NCI-H2227 treated with DMSO at 0.1 percent for 48 hours (cell line): ENCODE measurements around the gene TBC1D22A.

Experiments
- DNase-seq: peaks from one replicate; lab custom pipeline; 2025; lab: John Stamatoyannopoulos, UW

Gene TBC1D22A

DNA sequence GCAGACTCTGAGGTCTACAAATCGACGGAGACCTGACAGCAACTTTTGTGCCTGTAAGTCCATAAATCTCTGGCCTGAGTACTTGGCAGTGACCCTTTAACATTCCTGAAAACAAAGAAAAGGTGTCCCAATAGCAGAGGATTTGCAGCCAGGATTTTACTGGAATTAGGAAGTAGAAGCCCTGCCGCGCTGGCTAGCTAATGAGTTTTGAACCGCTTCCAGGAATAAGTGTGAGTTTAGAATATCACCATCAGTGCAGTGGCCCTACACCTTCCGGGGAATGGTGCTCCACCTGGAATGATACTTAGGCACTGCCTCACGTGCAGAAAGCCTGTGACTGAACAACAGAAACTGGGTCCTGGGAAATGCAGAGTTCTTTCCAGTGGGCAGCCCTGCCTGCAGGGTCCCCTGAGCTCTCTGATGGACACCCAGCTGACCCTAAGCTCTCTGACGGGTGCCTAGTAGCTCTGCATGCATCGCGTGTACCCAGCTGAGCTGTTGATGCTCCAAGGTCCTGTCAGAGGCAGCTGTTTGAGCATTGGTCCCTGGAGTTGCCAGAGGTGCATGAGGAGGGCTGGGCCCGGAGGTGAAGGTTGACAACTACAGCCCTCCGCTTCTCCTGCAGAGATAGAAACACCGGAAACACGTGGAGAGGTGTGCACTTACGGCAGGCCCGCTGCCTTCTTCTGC lies 380.9 kb downstream of the TBC1D22A start:
- no peak for DNase-seq

DNA sequence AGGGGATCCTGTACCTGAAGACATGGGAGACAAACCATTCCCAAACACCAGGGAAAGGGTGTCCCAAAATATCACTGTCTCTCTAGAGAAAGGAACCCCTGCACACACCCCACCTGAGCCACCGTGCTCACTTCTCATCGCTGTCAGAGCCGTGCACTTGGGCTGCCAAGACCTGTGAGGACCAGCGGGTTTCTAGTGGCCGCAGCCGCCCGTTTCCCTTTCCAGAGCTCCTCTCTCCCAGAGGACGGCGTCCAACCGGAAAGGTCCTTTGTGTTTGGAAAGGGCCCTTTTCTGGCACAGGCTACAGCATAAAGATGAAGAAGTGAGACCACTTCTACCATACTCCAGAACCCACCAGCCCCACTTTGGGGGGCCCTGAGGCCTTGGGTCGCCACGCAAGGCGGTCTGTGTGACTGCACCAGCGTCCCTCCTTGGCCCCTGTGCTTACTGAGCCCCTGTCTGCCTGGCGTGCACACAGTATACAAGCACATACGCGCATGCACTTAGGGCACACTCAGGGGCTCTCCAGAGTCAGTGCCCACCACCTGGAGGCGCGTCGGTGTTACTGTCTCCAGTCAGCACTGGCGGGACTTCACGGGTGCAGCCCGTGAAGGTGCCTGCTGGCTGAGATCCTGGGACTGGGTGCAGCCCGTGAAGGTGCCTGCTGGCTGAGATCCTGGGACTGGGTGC lies 381.8 kb downstream of the TBC1D22A start:
- no peak for DNase-seq

DNA sequence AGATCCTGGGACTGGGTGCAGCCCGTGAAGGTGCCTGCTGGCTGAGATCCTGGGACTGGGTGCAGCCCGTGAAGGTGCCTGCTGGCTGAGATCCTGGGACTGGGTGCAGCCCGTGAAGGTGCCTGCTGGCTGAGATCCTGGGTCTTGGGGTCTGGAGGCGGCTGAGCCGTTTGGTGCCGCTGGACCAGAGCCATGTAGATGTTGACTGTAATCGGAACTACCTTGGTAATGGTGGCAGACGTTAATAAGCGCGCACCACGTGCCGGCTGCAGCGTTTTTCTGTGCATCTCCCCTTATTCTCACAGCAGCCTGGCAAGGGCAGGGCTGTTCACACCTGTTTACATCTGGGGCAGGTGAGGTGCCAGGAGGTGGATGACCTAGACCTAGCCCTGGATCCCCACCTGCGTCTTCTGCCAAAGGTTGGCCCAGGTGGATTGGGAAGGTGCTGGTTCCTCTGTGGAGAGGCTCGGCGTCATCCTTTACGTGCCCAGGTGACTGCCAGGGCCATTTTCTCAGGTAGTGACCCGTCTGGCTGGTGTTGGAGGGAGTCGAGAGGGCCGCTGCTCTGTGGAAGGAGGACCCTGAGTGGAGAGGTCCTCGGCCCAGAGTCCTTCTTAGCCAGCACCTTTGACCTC lies 382.5 kb downstream of the TBC1D22A start:
- DNase-seq = no peak

DNA sequence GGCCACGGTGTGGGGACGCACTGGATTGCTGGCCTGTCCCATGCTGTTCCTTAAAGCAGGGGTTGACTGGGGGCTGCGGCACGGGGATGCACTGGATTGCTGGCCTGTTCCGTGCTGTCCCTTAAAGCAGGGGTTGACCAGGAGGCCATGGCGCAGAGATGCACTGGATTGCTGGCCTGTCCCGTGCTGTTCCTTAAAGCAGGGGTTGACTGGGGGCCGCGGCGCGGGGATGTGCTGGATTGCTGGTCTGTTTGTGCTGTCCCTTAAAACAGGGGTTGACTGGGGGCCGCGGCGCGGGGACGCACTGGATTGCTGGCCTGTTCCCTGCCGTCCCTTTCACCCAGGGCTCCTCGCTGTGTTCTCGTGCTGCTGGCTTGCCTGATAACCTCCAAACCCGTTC lies 383.4 kb downstream of the TBC1D22A start:
- DNase-seq = no peak

DNA sequence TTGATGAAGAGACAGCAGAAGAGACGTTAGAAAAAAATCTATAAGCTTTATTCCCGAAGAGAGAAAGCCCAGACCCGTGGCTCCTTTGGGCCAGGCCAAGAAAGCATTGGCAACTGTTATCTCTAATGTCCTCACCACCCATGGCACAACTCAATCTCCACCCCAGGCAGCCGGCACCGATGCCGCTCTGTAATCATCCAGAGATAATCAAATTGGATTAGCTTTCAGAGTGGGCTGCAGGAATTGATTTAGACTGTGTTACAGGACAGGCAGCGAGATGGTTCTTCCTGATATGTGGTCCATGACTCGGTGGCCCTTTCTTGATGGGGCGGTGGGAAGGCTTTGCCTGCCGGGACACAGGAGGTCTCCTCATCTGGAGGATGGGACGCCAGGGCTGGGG lies 383.9 kb downstream of the TBC1D22A start:
- no peak for DNase-seq

DNA sequence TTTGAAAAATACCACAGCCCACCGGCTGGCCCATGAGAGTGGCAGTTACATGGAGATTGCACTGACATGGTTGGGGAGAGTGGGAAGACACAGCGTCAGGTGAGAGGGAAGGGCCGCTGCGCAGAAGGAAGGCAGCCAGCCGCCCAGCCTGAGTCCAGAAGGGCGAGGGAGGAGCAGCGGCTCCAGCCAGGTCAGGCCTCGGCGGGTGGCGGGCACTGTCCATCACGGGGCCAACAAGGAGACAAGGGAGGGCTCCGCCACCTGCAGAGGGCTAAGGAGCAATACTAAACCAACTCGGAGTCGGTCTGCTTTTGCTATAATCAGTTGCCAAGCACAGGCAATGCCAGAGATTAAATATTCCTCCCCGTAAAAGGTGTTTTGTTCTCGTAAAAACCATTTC lies 384.5 kb downstream of the TBC1D22A start:
- no peak for DNase-seq

DNA sequence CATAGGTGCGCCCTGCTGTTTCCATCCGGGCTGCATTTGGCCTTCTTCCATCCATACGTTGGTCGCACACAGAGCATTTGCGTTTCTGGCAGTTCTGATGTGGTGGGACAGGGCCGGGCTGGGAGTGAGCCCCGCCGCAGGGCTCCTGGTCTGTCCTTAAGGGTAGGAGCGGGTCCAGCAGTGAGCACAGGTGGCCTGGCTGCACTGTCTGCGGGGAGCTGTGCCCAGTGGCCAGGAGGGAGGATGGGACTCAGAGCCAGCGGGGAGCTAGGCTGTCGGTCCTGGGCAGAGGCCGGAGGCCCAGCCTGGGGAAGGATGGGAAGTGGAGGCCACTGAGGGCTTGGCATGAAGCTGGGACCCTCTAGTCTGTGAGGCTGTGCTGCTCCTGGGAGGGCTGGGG lies 385.1 kb downstream of the TBC1D22A start:
- no peak for DNase-seq

DNA sequence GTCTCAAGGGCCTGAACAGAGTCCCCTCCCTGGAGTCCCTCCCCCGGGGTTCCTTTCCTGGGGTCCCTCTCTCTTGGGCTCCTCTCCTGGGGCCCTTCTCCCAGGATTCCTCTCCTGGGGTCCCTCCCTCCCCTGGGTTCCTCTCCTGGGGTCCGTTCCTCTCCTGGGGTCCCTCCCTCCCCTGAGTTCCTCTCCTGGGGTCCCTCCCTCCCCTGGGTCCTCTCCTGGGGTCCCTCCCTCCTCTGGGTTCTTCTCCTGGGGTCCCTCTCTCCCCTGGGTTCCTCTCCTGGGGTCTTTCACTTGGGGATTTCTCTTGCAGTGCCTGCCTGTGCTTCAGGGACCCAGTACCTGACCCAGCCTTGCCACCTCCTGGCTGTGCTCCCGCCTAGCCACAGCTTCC lies 386.1 kb downstream of the TBC1D22A start:
- DNase-seq = no peak

DNA sequence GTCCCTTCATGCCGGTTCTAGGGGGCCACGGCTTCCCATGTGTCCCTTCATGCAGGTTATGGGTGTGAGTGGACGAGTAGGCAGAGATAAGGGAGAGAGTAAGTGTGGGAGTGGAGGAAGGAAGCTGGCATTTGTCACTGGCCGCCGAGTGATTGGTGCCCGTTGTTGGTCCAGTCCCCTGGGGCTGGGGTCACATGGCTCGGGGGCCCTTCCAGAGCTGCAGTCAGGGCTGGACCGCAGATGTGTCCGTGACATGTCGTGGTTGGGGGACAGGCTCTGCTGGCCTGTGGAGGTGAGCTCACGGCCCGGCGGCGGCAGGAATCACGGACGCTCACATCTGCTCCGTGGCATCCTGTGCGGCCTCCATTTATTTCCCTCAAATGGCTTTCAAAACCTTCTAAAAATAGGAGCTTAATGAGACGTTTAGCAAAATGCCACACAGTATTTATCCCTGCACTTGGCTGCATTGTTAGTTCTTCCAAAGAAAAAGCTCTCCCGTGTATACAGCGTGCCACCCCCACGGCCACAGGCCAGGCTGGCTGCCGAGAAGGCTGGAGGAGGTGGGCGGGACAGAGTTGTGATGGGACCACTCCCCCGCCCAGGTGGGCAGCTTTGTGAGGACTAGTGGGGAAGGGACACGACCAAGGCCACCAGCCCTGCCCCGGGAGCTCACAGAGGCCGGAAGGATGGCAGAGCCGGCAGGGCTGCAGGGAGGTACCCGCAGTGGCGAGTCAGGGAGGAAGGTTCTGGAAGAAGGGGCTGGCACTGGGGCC lies 386.7 kb downstream of the TBC1D22A start:
- peak; percentile 16 for DNase-seq

DNA sequence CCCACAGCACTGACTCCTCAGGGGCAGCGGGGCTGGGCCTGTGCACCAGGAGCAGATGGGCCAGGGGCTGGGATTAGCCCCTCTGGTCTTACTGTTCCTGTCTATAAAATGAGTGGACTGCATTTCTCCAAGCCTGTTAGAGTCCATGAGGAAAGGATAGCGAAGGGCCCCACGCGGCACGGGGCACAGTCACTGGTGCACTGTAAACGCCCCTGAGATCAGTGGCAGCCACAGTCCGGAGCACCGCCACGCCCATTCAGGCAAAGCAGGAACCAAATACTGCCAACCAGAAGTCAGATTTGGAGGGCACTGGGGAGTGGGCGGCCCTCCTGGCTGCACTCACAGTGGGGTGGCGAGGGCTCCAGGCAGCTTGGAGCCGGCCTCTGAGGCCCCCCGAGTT lies 387.5 kb downstream of the TBC1D22A start:
- no peak for DNase-seq

DNA sequence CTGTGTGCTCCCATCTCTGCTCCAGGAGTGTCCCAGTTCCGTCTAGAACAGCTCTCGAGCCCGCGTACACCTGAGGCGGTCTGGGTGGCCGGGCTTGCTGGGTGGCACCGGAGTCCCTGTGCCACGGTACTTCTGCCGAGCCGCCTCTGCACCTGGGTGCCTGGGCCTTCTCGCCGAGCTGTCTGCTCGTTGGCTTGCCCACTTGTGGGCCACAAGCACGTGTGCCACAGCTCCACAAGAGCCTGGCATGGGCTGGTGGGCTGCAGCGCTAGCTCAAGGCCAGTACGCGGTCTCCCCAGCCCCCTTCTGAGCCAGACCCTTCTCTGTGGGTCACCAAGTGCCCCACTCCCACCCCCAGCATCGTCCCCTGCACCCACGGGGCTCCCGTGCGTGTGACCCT lies 388.0 kb downstream of the TBC1D22A start:
- no peak for DNase-seq

DNA sequence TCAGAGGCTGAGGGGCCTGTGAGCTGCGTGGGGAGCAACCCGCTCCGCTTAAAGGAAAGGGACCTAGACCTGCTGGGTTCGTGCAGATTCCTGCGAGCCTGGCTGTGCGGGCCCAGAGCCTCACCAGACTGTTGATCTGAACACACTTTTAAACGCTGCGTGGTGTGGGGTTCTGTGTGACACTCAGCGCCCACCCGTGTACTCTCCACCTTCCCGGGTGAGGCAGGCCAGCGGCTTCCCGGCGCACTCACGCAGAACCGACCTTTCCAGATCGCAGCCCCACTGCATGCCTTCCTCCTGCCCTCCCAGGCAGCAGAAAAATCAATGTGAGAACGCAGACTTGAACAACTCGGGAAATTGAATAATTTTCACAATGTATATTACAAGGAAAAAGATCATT lies 388.6 kb downstream of the TBC1D22A start:
- DNase-seq = no peak

DNA sequence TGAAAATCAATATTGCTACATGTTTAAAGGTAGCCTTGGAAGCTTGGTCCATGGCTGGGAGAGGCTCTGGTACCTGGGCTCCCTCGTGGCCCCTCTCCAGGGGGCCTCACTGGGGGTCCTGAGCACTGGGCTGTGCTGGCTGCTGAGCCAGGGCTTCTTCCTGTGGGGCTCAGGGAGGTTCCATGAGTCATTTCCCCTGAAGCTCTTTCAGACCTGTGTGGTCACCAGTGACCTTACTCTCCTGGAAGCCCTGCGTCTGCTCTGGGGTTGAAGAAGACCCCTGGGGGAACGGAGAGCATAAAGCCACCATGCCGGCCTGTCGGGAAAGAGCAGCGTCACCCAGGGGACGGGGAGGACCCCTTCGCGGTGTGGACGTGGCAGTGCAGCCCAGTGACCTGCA lies 389.0 kb downstream of the TBC1D22A start:
- DNase-seq = no peak

DNA sequence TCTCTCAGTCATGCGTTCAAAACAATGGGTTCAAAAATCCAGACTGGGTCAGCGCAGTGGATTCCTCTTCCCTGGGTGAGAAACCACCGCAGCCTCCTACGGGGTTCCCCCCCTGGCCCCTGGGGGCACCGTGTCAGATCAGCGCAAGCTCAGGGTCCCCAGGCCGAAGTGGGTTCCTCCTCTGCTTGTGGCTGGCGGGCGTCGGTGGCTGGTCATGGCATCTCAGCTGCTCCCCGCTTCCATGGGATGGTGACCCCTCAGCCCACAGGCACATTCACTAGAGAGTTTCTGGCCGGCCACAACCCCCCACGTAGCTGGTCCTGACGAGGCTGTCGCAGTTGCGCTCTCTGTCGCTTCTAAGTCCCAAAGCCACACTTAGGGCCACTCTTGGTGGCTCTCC lies 389.8 kb downstream of the TBC1D22A start:
- no peak for DNase-seq

DNA sequence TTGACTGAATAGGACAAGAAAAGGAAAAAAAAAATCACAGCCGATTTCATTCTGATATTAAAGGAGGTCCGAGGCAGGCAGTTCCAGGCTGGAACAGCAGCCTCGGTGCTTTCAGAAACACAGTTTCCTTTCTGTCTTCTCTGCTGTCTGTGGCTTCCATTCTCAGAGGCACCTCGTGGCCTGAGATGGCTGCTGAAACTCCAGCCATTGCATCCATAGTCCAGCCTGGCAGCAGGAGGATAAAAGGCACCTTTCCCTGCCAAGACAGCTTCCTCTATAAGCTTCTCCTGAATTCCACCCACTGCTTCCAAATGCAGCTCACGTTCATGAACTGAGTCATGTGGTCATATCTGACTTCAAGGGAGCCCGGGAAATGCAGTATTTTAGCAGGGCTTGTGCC lies 390.5 kb downstream of the TBC1D22A start:
- no peak for DNase-seq

DNA sequence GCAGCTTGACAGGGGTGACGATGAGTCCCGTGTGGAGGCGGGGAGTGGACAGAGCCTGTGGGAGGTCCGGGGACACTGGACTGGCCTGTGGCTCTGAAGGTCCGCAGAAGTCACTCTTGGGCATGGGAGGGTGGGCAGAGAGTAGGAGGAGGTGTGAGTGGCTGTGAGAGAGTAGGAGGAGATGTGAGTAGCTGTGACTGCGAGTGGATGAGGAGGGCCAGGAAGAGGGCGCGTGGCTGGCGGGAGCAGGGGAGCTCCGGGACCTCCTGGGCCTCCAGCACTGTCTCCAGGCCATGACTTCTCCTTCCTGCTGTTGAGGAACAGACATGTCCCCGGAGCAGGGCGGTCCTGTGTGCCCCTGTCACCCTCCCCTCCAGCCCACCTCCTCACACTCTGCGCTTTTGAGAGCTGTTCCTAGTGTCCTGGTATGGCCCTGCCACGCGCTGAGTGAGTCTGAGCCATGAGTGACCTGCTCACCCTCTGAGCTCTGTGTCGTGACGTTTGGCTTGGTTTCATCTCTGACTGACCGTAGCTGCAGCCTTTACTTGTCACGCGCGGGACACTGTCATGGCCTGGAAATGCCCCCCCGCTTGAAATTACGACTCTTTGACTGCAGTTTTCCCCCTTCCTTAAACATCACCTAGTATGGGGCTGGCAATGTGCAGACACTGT lies 391.5 kb downstream of the TBC1D22A start:
- DNase-seq = no peak

DNA sequence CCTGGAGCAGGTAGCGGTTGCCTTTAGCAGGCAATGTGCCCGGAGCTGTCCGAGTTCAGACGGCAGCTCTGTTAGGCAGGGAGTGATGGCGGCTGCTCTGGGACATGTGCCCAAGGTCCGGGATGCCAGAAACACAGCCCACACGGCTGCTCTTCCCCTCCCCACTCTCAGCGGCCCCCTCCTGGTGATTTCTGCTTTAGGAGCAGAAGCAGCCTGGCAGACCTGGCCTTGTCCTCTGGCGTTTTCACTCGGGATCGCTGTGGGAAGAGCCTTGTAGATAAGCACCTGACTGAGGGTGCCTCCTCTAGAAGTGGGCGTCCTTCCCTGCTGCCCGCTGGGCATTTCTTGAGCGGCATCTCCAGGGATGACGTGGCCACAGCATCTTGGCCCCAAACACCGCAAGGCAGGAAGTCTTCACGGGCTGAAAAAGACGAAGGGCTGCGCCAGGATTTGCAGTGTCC lies 392.2 kb downstream of the TBC1D22A start:
- DNase-seq = no peak

DNA sequence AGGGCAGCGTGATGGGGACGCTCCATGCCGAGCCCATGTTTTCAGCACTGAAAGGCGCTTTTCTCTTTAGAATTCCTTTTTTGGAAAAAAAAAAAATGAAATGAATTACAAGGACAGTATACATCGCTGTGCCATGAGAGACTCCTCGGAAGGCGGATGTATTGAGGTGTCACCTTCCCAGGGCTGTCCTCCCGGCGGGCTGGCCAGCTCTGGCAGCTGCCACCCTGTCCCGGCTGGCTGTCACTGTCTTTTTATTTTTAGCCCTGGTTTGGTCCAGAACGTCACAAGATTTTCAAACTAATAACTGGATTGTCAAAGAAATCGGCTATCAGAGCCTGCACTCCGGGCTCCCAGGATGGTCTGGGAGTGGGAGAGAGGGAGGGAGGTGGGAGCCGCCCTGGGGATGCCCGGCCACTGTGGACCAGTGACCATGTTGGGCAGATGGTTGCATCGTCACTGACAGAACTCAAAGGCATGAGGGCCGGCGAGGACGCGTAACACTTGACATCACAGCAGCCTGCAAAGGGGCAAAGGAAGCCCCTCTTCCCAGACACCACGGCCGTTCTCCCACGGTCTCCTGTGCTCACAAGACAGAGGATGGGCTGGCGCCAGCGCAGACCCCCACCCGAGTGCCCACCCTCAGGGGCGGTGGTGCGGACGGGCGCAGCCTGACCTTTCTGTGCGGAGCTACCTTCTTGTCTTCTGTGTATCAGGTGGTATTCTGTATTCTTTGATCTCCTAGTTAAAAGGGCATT lies 392.9 kb downstream of the TBC1D22A start:
- no peak for DNase-seq

DNA sequence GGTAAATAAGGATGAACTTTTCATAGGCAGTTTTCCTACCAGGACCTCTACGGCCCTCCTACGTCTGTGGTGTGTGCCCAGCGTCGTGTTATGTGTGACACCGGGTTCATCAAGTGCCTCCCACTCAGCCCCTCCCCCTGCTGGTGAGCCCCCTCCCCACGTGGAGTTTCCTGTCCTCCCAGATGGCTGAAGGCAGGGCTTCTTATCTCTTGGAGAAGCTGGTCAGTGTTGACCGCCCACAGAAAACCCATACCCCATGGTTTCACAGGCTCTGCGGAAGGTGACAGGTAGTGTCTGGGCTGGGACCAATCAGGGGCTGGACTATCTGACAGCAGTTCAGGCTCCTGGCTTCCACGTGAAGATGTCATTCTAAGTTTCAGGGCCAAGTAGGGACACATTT lies 393.5 kb downstream of the TBC1D22A start:
- DNase-seq = no peak

DNA sequence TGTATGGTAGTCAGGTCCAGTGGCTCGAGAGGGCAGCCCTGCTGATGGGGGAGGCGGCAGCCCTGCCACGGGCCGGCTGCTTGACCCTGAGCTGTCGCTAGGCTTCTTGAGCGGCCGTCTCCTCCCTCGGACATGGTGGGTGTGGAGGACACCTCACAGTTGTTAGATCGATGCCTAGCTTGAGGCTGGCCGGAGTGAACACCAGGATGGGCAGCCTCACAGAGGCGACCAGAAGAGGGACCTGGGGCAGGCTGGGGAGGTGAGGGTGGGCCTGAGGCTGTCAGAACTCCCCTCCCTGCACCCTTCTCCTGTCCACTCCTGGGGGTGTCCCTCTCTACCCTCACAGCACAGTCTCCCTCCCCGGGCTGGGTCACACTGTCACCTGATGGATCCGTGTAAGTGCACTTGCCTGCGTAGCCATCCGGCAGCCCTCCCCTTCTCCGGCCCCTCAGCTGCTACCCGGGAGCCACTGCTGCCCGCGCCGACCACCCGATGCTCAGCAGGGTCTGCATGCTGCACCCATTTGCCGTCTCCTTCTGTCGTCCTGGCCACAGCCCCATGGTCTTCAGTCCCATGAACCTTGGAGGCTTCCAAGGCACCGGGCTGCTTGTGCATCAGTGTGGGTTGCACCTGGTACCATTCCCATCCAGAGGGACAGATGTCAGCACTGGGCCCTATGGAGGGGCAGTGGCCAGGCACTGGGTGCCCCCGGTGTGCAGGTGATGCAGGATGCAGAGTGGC lies 394.1 kb downstream of the TBC1D22A start:
- no peak for DNase-seq

DNA sequence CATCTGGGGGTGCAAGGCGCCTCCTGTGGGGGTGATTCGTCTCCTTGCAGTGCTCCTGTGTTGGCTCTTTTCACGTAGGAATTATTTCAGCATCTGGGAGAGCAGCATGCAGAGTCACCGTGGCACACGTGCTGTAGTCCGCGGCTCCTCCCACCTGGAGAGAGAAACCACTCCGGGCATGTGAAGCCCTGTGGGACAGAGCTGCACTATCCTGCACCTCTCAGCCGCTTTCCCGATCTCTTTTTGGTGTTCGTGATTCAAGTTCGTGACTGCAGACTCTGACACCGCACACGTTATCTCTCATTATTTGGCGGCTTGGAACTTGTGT lies 394.6 kb downstream of the TBC1D22A start:
- DNase-seq = no peak
